K562 (cell line): ENCODE measurements around the gene PPFIA3.

ENCODE experiments used
- L3MBTL2 ChIP-seq: fragments of 450-650 bp; IDR thresholded peaks from 2 replicates; pipeline ENCODE4 v1.6.1; 2016; ENCODE audit warnings: mild to moderate bottlenecking, moderate library complexity
- NRF1 ChIP-seq, 2 experiments: fragments of 450-650 bp; IDR thresholded peaks in 1 of 2; conservative IDR thresholded peaks in 1 of 2; 2 replicates each; pipeline ENCODE4 v1.6.1; 2014; ENCODE audit warnings: mild to moderate bottlenecking in 2 of 2
- PKNOX1 ChIP-seq: fragments of 450-650 bp; IDR thresholded peaks from 2 replicates; pipeline ENCODE4 v1.6.1; 2016
- XRCC5 ChIP-seq: fragments of 200-400 bp; formaldehyde crosslinking; IDR thresholded peaks from 2 replicates; pipeline ENCODE4 v1.6.1; 2017; ENCODE audit warnings: low read depth, mild to moderate bottlenecking, low read length
- ZFP91 ChIP-seq: sonication (generic); formaldehyde crosslinking; IDR thresholded peaks from 2 replicates; pipeline ENCODE4 v1.8.0; 2022; ENCODE audit warnings: mild to moderate bottlenecking, missing genetic modification reagents
- ZKSCAN1 ChIP-seq: fragments of 150-350 bp; IDR thresholded peaks from 2 replicates; pipeline ENCODE4 v1.6.1; 2016; ENCODE audit warnings: low read depth, low read length
- ZNF184 ChIP-seq: sonication (generic); formaldehyde crosslinking; IDR thresholded peaks from 2 replicates; pipeline ENCODE4 v1.5.0; 2020; ENCODE audit warnings: missing genetic modification reagents

GRCh38 chr19:49102303-49102702 is 17.0 kb upstream of the PPFIA3 start:
- TF ChIP-seq ZKSCAN1 (no peak), ZNF184 (CRISPR knock-in tag) (no peak), L3MBTL2 (no peak), PKNOX1 (no peak), XRCC5 (no peak), ZFP91 (CRISPR knock-in tag) (no peak), NRF1 (conservative IDR thresholded peaks at IDR 0.05 in 1 of 2, IDR thresholded peaks at IDR 0.05 in 1 of 2) (no peak)
